Measurements from ENCODE around the gene DNAI1.

The DNAI1 gene

DNA sequence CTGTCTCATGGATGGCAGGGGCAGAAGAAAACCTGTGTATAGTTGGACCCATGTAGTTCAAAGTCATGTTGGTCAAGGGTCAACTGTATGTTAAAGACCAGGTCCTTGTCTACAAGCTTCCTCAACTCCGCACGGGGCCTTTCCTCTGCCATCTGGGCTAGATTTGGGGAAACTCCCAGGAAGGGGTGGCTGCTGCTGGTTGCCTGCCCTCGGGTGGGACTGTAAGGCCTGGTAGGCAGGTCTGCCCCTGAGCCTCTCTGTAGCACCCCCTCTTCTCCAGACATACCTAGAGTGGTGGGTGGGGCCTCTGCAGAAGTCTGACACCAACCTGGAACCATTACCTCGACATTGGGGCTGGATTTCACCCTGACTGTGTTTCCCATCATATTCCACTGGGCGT is 49.0 kb downstream of the DNAI1 start:
- DNase-seq (ENCODE audit: low spot score): no peak
- TF ChIP-seq, protein P1, sequence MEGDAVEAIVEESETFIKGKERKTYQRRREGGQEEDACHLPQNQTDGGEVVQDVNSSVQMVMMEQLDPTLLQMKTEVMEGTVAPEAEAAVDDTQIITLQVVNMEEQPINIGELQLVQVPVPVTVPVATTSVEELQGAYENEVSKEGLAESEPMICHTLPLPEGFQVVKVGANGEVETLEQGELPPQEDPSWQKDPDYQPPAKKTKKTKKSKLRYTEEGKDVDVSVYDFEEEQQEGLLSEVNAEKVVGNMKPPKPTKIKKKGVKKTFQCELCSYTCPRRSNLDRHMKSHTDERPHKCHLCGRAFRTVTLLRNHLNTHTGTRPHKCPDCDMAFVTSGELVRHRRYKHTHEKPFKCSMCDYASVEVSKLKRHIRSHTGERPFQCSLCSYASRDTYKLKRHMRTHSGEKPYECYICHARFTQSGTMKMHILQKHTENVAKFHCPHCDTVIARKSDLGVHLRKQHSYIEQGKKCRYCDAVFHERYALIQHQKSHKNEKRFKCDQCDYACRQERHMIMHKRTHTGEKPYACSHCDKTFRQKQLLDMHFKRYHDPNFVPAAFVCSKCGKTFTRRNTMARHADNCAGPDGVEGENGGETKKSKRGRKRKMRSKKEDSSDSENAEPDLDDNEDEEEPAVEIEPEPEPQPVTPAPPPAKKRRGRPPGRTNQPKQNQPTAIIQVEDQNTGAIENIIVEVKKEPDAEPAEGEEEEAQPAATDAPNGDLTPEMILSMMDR (IDR thresholded peaks at IDR 0.05; ENCODE audit: extremely low read depth, missing control alignments): no peak

DNA sequence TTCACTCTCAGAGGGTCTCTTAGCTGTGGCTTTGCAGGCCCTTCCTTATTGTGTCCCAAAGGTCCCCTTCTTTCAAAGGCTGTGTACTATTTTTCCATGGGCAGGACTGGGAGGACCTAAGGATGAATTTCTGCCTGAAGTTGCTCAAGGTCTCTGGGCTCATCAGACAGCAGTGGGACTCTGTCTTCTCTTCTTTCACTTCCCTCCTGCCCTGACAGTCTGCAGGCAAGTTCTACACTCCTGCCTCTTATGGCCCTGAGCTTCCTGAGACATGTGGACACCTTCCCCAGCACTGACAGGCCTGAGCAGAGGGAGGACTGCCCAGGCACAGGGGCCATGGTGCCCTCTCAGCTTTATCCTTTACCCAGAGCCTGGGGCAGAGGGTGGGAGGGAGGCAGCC is 49.4 kb downstream of the DNAI1 start:
- DNase-seq (ENCODE audit: low spot score): no peak
- TF ChIP-seq, protein P1 (IDR thresholded peaks at IDR 0.05; ENCODE audit: extremely low read depth, missing control alignments): no peak

DNA sequence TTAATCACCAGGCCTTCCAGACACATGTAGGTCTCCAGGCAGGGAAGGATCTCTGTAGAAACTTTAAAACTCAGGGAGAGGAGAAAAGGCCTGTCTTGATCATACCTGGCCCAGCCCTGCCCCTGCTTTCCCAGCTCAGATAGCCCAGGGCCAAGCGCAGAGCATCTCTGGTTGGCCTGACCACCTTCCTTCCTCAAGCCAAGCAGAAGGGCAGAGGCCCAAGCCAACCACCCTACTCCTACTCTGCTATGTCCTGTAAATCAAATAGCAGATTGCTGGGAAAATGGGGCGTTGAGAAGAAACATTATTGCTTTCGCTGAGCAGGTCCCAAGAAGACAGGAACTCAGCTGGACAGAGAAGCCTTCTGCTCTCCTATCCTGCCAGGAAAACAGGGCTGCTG is 49.9 kb downstream of the DNAI1 start:
- TF ChIP-seq, protein P1 (IDR thresholded peaks at IDR 0.05; ENCODE audit: extremely low read depth, missing control alignments): no peak
- no peak for DNase-seq (ENCODE audit: low spot score)

DNA sequence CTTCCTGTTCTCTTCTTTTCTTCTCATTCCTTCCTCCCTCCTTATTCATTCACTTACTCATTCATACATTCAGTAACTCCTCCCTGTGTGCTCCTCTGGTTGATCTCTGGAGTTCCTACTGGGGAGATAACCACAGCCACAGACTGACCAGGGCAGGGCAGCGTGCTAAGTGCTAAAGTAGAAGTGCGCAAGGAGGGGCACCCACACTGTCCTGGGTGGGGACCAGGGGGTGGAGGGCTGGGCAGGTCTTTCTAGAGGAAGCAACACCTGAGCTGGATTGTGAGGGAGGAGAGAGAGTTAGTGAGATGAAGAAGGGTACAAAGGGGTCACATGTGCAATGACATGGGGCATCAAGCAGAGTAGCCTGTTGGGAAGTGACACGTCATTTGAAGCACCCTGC is 50.3 kb downstream of the DNAI1 start:
- DNase-seq (ENCODE audit: low spot score): no peak

DNA sequence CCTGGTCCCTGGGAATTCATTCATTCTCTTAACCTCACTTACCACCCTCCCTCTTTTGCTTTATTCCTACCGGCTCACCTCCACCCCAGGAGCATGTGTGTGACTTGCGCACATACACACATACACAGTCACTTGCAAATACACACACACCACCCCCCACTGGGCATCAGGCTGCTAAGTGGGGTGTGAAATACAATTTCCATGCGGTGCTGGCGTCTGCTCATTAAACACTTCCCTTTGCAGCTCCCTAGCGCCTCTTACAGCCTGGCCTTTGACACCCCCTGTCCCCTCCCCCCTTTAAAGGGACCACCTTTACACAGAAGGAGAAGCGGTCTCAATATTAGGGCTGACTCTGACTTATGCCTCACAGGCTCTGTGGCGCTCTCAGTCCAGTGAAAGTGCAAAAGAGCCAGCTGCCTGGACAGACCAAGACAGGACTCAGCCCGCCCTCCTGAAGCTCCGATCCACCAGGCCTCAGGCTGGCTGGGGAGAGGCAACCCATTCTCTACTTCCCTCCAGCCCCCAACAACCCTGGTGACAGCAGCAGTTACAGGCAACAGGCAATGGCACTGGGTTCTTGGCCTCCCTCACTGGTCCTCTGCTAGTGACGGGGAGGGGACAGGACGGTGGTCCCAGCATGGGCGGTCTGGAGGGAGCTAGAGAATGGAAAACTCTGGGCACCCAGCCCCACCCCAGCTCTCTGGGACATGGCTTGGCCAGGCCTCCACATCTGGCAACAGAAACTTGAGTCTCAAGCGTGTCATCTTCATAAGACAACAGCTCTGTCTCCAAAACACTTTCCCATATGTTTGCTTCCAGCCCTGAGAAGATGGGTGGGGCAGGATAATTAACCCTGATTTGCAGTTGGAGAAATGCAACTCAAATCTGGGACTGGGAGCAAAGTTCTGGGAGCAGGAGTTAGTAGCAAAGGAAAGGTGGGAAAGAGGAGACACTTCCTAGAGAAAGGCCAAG is 52.2 kb downstream of the DNAI1 start:
- no peak for DNase-seq (ENCODE audit: low spot score)

More for the DNA sequence above, 50.3 kb downstream of the DNAI1 start:
- TF ChIP-seq, protein P1 (IDR thresholded peaks at IDR 0.05; ENCODE audit: extremely low read depth, missing control alignments): no peak

DNA sequence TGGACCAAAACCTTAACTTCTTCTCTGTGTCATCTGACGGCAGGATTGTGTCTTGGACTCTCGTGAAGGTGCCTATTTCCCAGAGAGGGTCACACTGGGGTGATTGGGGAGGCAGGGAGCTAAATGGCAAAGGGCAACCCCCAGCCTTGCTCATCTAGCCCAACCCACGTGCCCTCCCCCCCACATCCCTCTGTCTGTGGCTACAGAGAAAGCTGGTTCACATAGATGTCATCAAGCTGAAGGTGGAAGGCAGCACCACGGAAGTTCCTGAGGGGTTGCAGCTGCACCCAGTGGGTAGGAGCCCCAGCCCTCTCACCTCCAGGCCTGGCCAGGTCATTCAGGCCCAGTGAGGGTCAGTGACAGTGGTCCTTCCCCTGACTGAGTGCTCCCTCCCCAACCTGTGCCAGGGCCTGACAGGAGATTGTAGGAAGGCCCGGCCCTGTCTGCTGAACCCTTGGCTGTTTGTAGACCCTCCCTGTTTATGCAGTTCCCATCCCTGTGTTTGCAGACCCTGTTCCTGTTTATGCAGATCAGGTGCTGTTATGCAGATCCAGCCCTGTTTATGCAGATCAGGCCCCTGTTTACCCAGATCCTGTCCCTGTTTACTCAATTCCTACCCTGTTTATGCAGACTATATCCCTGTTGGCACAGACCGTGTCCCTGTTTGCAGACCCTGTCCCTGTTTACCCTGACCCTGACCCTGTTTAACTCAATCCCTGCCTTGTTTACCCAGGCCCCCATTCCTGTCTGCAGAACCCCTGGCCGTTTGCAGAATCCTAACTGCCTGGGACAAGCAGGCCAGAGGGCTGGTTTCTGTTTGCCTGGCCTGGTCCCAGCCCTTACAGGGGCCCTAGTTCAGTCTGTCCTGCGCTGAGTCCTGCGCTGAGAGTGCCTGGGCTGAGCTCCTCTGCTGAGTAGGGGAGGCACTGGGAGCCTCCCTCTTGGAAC is 53.8 kb downstream of the DNAI1 start:
- DNase-seq (ENCODE audit: low spot score): no peak
- TF ChIP-seq, protein P1 (IDR thresholded peaks at IDR 0.05; ENCODE audit: extremely low read depth, missing control alignments): no peak

More for the DNA sequence above, 52.2 kb downstream of the DNAI1 start:
- TF ChIP-seq, protein P1 (IDR thresholded peaks at IDR 0.05; ENCODE audit: extremely low read depth, missing control alignments): no peak
